HG02763 (cell line): ENCODE measurements around the gene YES1.
"Not testable (repeated sequence)": the region's sequence is repeated elsewhere in the genome, so short reads cannot be mapped to it uniquely, and the experiment has no call there.

Source experiments
- ATAC-seq: cut with Tn5 transposase; IDR thresholded peaks from one replicate; pipeline ENCODE4 v1.9.1; 2021; ENCODE audit warnings: mild to moderate bottlenecking, moderate library complexity; ENCODE audit not compliant: unreplicated experiment

Gene YES1

DNA sequence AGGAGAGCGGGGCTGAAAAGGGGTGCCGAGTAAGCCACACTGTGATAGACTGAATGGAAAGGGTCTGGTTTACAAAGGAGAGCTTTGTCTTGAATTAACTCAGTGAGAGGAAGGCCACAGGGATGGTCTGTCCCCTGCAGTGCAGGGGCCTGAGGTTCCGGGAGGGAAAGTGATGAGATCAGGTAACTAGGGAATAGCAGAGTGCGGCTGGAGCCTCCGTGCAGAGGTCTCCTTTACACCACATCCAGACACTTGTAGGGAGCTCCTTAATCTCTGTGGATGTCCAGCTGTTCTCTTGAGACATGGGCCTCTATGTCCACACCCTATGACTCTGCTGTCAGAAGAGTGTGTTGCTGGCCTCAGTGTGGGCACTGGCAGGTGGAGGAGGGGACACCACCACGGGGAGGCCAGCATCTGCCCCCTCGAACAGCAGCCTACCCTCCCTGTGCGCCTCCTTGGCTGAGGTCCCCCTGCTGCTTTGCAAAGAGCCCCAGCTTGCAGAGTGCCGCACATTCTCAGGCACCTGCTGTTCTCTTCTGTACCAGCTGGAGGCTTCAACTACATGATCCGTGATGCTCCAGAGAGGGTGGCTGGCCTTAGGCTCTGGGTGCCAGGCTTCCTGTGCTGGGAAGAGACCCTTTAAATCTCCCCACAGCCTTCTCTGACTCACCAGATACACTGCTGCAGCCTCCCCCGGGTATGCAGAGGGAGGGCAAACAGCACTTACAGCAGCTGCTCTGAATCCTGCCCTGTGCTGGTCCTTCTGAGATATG lies 125.5 kb downstream of the YES1 start:
- ATAC-seq = no peak

DNA sequence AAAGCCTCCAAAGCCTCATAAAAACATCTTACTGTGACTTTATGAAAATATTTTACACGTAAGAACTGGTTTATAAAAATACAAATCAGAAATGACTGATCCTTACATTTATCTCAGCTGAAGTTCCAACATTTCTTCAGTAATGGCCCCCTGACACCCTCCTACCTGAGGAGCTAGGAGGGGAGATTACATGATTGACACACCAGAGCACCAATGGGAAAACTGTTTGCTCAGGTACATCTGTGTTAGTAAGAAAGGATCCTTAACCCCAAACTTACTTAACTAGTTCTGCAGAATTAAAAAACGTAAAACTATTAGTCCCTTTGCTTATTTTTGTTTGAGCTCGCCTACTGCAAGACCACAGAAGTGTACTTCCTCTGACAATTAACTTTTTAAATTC lies 126.6 kb downstream of the YES1 start:
- ATAC-seq = no peak

DNA sequence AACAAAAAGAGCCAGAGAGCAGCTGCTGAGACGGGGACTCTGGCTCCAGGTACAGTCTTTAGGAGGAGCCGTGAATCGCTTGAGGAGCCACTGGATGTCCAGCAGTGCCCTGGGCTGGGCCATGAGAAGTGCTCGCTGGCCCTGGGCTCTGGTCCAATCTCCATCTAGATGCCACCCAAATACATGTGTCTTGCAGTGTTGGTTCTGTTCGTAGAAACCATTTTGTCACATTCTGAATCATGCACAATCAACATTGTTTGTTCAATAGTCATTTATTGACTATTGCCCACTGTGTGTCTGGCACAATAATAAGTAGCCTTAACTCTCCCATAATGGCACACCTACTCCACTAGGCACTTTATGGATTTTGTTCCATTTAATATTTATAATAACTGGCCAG lies 128.5 kb downstream of the YES1 start:
- no peak for ATAC-seq

DNA sequence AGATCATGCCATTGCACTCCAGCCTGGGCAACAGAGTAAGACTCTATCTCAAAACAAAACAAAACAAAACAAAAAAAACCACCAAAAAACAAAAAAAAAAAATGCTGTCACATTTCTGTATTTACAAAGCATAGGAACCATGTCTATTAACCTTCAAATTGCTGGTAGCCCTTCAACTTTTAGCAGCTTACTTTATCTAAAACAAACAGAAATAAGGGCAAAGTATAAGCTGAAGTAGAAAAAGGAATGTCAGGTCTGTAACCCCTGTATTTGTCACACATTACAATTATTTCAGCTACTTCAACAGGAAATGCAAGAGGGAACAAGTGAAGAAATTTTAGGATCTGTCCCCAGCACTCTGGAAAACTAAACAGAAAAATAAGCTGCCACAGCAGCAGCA lies 129.2 kb downstream of the YES1 start:
- no peak for ATAC-seq

DNA sequence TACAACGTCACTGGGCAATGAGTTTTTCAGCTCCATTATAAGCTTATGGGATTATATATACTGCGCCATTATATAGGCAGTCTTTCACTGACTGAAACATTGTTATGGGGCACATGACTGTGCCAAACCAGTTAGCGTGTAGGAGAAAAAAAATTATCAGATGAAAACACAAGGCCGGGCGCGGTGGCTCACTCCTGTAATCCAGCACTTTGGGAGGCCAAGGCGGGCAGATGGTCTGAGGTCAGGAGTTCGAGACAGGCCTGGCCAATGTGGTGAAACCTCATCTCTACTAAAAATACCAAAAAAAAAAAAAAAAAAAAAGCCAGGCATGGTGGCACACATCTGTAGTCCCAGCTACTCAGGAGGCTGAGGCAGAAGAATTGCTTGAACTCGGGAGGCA lies 129.6 kb downstream of the YES1 start:
- not testable (repeated sequence) for ATAC-seq

DNA sequence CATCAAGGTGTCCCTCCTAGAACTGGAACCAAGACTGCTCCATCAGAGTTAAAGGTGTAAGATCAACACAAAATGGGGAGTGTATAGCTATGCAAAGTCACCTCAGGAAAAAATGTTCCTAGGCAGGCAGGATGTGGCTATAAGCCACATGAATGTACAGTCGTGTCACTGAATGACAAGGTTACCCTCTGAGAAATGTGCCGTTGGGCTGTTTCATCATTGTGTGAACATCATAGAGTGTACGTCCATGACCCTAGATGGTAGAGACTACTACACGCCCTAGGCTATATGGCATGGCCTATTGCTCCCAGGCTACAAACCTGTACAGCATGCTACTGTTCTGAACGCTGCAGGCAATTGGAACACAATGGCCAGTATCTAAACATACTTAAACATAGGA lies 130.1 kb downstream of the YES1 start:
- ATAC-seq = no peak

DNA sequence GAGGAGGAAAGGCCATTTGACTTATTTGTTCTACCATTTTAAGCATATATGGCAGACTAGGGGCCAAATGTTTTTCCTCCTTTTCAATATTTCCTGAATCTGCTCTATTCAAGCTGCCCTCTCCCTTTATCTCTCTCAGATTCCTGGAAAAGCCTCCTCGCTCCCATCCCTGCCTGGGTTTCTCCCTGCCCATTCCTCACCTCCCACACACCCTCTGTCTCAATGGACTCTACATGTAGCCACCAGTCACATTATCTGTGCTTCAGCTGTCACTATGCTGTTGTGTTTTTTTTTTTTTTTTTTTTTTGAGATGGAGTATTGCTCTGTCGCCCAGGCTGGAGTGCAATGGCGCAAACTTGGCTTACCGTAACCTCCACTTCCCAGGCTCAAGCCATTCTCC lies 131.7 kb downstream of the YES1 start:
- ATAC-seq = no peak

DNA sequence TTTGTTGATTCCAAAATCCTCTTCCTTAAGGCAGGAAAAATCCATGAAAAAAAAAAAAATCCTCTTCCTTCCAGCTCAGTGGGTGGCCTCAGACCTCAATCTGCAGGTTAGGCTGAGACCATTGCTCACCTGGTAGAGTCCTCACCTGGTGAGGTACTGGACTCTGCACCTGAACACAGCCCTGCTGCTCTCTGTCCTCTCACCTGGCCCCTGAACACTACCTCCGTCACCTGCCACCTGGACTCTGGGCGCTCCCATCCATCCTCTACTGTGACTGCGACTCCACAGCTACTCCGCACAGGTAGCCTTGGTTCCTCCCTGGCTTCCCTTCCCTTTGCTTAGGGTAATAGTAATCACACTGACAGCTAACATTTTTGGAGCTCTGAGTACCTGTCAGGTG lies 132.5 kb downstream of the YES1 start:
- ATAC-seq = no peak

DNA sequence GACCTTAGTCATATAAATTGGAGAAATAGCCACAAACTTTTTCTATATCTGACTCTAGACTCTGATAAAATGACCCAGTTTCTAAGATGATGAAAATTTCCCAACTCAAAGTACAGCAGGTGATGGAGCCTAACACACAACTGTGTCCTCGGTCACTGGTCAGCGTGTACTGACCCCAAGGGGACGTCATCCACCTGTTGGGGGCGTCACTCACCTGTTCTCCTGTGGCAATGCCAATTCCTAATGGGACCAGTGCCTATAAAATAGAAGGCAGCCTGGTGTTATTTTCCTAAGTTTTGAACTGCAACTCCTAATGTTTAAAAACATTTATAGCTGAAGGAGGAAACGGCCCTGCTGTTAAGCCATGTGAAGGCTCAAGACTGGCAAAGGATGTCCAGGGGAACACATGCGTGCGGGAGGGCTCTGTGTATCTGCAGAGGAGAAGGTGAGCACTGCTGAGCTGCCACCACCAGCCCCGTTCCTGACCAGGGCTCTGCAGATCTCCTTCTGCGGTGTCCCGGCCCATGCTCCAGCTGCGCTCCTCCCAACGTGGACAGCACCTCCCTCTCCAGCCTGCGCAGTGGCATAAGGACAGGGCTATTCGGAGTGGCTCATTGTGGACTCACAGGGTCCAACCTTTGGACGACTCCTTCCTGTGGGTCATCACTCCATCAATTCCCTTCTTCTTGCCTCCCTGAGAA lies 133.4 kb downstream of the YES1 start:
- ATAC-seq = no peak

DNA sequence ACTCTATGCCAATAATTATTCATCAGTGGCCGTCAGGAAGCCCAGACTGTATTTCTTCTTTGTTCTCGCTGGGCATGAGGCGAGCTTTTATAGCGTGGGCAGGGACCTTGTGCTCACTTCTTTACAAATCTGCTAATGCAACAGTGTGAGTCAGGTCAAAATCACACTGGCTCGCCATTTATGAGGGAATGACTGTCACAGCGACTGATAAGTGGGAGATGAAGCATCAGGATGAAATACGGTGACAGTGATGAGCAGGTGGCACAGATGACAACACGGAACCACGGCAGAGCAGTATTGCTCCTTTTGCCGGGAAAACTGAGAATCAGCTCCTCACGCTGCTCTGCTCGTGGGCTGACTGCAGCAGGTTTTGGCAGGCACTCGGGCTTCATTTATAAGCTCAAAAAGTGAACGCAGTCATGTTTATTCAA lies 134.1 kb downstream of the YES1 start:
- ATAC-seq = no peak

DNA sequence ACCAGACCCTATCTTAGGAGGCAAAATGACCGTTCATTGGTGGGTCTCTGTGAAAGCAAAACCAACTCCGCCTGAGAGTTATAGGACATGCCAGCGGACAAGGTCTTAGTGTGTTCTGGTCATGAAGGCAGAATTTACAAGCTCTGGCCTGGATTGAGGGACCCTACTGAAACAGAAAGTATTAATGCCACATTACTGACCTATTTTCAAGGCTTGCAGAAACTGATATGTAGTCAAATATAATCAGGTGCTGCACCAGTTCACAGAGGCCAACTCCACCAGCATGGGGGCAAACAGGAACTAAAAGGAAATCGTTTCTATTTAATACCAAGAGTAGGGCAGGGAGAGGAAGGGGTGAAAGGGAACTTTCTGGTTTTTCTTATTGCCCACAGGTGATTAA lies 134.9 kb downstream of the YES1 start:
- ATAC-seq = peak; percentile 56

DNA sequence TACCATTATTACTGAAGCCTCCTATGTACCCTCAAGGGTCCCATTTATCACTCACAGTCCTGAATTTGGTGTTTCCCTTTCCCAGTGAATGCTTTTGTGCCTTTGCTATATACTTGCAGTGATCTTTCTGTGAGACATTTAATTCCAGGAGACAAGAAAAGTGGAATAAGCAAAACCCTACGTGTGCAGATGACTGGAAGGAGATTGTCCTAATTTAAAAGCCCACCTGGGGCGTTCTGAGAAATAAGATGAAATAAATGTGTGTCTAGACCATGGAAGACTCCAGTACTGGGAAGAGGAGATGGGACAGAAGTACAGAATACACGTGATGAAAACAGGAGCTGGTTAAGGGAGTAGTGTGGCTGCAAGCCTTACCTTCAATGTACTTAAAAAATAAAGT lies 135.3 kb downstream of the YES1 start:
- ATAC-seq = no peak

DNA sequence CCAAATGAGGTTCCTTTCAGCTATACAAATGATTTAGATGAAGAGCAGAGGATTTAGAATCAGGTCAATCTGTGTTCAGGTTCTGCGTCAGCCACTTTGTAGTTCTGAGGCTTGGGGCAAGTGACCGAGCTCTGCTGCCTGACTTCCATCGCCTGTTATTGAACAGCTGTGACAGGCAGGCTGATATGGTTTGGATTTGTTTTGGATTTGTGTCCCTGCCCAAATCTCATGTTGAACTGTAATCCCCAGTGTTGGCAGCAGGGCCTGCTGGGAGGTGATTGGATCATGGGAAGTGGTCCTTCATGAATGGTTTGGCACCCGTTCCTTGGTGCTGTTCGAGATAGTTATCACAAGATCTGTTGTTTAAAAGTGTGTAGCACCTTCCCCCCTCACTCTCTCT lies 136.0 kb downstream of the YES1 start:
- no peak for ATAC-seq

DNA sequence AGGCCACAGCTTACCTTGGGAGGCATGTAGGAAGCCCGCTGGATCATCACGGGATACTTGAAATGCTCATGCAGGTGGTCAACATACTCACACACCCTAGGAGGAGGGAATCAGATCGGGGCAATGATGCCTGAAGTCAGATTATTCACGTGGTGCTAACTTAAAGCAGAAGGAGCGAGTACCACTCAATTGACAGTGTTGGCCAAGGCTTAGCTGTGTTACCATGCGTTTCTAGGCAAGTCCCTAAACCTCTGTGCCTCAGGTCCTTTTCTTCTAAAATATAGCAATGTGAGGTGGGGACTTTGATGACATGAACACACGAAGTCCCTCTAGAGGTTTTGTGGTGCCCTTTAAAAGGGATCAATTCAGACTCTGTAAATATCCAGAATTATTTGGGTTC lies 136.7 kb downstream of the YES1 start:
- no peak for ATAC-seq

DNA sequence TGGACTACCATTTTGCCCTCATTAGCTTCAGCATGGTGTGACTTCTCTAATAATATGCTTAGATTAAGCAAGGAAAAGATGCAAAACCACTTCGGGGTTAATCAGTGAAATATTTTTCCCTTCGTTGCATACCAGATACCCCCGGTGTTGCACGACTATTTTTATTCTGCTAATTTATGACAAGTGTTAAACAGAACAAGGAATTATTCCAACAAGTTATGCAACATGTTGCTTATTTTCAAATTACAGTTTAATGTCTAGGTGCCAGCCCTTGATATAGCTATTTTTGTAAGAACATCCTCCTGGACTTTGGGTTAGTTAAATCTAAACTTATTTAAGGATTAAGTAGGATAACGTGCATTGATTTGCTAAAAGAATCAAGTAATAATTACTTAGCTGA lies 138.3 kb downstream of the YES1 start:
- no peak for ATAC-seq

DNA sequence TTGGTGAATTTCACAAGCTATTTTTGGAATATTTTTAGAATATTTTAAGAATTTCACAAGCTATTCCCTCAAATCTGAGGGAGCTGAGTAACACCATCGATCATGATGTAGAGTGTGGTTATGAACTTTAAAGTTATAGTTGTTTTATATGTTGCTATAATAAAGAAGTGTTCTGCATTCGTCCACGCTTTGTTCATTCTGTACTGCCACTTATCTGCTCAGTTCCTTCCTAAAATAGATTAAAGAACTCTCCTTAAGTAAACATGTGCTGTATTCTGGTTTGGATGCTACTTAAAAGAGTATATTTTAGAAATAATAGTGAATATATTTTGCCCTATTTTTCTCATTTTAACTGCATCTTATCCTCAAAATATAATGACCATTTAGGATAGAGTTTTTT lies 138.7 kb downstream of the YES1 start:
- no peak for ATAC-seq
